Amniotic epithelial cell (primary cell): Measurements from ENCODE around the gene FAM209B.
"Not testable (repeated sequence)": the region's sequence is repeated elsewhere in the genome, so short reads cannot be mapped to it uniquely, and the experiment has no call there.

Experiments
- DNase-seq: peaks from one replicate; pipeline ENCODE4 v3.0.0-alpha.2; 2010; ENCODE audit warnings: low read depth

Gene FAM209B

GRCh38 chr20:56532946-56533345 is at the start of gene FAM209B:
Gene FAM209B, plus strand, starts transcription at chr20:56533246. Its CDS starts 96 bp downstream, at chr20:56533342.
- DNase-seq = not testable (repeated sequence)

- no peak for DNase-seq
These were observed 49.1 kb upstream of the FAM209B start for GRCh38 chr20:56483970-56484369.

GRCh38 chr20:56487216-56487615 is 45.8 kb upstream of the FAM209B start:
- no peak for DNase-seq

GRCh38 chr20:56488566-56488965 is 44.5 kb upstream of the FAM209B start:
- no peak for DNase-seq

GRCh38 chr20:56501116-56501515 is 31.9 kb upstream of the FAM209B start:
- DNase-seq = no peak

GRCh38 chr20:56503916-56504315 is 29.1 kb upstream of the FAM209B start:
- no peak for DNase-seq

- no peak for DNase-seq
These were observed 28.6 kb upstream of the FAM209B start for GRCh38 chr20:56504373-56505005.

- peak; percentile 51 for DNase-seq
These were observed 26.9 kb upstream of the FAM209B start for GRCh38 chr20:56506103-56506502.

- DNase-seq = no peak
These were observed 21.1 kb upstream of the FAM209B start for GRCh38 chr20:56511926-56512325.

GRCh38 chr20:56513161-56514150 is 19.6 kb upstream of the FAM209B start:
- peak; percentile 7 for DNase-seq

GRCh38 chr20:56516631-56517030 is 16.4 kb upstream of the FAM209B start:
- no peak for DNase-seq

GRCh38 chr20:56517211-56517610 is 15.8 kb upstream of the FAM209B start:
- DNase-seq = no peak

GRCh38 chr20:56517641-56518040 is 15.4 kb upstream of the FAM209B start:
- no peak for DNase-seq

GRCh38 chr20:56518126-56518525 is 14.9 kb upstream of the FAM209B start:
- no peak for DNase-seq

- DNase-seq = no peak
These were observed 14.2 kb upstream of the FAM209B start for GRCh38 chr20:56518721-56519398.

GRCh38 chr20:56519551-56519950 is 13.5 kb upstream of the FAM209B start:
- DNase-seq = no peak

- DNase-seq = no peak
These were observed 12.9 kb upstream of the FAM209B start for GRCh38 chr20:56520180-56520579.

GRCh38 chr20:56520746-56521354 is 12.2 kb upstream of the FAM209B start:
- peak; percentile 26 for DNase-seq

- no peak for DNase-seq
These were observed 10.7 kb upstream of the FAM209B start for GRCh38 chr20:56522311-56522710.

GRCh38 chr20:56524444-56524843 is 8.6 kb upstream of the FAM209B start, which contains the start of gene FAM209A:
Gene FAM209A, plus strand, starts transcription at chr20:56524744. Its CDS starts 65 bp downstream, at chr20:56524809.
- DNase-seq = not testable (repeated sequence)

GRCh38 chr20:56527521-56527920 is 5.5 kb upstream of the FAM209B start:
- DNase-seq = no peak

GRCh38 chr20:56537997-56538396 is 5.0 kb downstream of the FAM209B start:
- no peak for DNase-seq
